ENCODE results near the gene MXRA7.
"Not testable (repeated sequence)": the region's sequence is repeated elsewhere in the genome, so short reads cannot be mapped to it uniquely, and the experiment has no call there.

The MXRA7 gene

DNA sequence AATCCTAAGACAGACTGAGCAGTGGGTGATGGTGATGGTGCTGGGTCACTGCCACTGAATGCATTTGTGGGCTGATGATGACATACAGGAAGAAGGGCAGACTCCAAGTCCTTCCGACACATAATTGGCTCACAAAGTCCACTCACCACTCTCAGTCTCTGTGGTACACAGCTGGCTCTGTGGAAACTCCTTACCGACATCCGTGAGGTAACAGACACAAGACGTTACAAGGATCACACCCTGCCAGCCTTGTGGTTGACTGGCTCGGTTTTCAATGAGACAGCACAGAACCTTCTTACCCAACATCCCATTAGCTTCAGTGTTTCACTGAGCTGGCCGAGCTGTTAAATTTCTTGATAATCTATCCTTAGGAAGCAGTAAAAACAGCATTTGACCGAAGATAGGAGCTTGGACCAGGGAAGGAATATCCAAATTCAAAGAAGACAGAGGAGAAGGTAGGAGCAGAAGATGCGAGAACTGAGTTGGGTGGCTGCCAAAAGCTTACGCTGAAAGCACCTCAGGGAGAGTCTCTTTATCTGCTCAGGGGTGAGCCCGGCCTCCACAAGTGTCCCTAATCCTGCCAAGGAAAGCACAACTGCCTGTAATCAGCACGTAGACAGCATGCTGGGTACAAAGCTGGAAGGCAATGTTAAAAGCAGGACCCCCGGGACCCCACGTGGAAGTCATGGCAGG is 5.5 kb upstream of the MXRA7 start:
- no peak for DNase-seq (ENCODE audit: low spot score)

GRCh38 chr17:76715496-76715830 is 4.7 kb upstream of the MXRA7 start:
- DNase-seq (ENCODE audit: low spot score), result no peak

DNA sequence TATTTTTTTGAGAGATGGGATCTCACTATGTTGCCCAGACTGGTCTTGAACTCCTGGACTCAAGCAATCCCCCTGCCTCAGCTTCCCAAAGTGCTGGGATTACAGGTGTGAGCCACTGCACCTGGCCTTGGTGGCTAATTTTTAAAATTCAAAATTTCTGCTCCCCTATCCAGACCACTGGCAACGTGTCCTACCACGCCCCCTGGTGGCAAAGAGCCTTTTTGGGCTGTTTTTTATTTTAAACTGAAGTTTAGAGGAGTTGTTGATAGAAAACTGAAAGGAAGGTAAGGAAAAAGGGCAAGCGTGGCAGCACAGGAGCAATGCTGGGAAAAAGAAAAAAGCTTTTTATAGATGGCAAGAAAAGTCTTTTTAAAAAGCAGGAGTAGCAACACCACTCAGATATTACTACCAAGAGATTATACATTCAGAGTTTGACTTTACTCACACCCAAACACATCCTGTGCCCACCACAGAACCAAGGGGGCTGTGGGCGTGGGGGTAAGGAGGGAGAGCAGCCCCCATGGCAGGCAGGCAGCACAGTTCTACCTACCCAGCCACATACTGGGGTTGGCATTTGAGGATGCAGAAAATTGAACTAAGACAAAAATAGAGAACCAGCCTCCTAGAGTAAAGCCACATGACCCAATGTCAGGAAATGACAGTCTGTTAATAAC is 4.2 kb upstream of the MXRA7 start:
- DNase-seq (ENCODE audit: low spot score), result peak; percentile 77

DNA sequence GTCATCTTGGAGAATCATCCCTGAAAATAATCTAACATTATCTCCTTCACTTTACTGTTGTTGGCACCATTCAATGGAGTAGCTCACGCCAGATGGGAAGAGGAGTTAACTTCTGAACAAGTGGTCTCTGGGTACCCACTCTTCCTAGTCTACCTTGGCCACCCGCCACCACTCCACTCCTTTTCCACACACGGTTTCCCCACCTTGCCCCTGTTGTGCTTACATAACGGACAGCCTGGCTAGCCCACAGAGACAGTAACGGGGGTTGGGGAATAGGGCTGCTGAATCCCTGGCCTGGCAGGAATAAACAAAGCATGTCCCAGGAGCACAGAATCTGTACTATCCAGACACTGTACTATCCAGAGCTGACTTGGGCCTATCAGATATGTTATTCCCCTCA is 3.6 kb upstream of the MXRA7 start:
- no peak for DNase-seq (ENCODE audit: low spot score)

DNA sequence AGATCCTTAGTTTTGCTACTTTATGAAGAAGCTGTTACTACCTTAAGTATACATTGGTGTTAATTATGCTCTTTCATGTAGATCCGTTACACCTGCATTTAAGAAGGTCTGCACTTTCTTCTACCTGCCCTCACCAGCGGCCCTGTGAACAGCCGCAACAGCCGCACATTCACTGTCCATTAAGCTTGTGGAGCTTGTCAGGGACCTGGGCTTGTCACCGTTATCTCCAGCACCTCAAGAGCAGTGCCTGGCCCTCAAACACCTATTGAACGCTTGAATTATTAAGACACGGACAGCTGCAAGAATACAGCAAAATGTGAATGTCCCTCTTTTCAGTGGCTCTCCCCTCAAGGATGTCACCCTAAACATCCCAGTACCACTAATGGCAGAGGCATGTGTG is 3.0 kb upstream of the MXRA7 start:
- no peak for DNase-seq (ENCODE audit: low spot score)

GRCh38 chr17:76712321-76712720 is 1.6 kb upstream of the MXRA7 start:
- not testable (repeated sequence) for DNase-seq (ENCODE audit: low spot score)

DNA sequence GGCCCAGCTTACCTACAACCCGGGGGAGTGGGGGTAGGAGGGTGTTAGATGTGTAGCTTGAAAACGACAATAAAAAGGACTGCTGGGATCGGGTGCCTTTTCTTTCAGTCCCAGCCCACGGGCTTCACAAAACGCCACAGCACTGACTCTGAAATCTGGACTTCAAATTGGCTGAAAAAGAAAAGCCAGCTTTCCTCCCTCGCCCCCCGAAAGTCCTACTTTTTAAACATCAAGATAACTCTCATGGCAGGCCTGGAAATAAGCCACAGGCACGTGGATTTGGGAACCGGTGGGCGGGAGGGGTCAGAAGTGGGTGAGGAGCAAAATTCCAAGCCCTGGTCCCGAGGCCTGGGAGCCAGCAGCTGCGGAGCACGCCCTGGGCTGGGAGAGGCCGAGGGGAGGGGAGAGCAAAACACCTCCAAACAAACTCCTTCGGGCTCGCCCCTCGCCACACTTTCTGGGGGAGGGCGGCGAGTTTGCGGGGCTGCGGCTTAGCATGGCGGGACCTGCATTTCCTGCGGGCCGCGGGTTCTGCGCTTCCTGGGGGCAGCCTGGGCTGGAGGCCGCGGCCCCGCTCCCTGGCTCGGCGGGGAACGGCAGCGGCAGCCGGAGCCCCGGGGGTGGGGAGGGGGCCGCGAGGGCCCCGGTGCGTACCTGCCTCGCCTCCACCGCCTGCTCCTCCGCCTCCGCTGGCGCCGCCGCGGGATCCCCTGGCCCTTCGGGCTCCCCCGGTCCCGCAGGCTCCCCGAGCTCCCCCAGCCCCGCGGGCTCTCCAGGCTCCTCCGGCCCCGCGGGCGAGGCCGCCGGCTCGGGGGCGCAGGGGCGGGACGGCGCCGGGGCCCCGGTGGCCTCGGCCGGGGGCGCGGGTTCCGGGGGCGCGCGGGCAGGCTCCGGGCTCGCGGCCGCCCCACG is 558 bp downstream of the MXRA7 start:
- DNase-seq (ENCODE audit: low spot score), result peak; percentile 67

- DNase-seq (ENCODE audit: low spot score), result peak; percentile 82
Measured at GRCh38 chr17:76709077-76709950, 1.5 kb downstream of the MXRA7 start.

- peak; percentile 92 for DNase-seq (ENCODE audit: low spot score)
Measured at GRCh38 chr17:76707985-76708807, 2.6 kb downstream of the MXRA7 start.

DNA sequence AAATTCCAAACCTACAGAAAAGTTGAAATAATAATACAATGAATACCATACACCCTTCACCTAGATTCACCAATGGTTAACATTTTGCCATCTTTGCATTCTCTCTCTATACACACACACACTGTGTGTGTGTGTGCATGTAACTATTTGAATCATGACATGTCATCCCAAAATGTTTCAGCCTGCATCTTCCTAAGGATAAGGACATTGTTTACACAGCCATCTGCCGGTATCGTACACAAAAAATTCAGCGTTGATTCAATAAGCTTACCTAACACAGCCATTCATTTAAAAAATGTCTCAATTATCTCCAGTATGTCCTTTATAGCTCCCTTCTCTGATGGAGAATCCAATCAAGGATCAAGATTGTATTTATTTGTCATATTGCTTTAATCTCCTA is 3.9 kb downstream of the MXRA7 start:
- no peak for DNase-seq (ENCODE audit: low spot score)

- no peak for DNase-seq (ENCODE audit: low spot score)
Measured at GRCh38 chr17:76704805-76705204, 6.0 kb downstream of the MXRA7 start.

GRCh38 chr17:76702941-76703637 is 7.7 kb downstream of the MXRA7 start:
- no peak for DNase-seq (ENCODE audit: low spot score)

DNA sequence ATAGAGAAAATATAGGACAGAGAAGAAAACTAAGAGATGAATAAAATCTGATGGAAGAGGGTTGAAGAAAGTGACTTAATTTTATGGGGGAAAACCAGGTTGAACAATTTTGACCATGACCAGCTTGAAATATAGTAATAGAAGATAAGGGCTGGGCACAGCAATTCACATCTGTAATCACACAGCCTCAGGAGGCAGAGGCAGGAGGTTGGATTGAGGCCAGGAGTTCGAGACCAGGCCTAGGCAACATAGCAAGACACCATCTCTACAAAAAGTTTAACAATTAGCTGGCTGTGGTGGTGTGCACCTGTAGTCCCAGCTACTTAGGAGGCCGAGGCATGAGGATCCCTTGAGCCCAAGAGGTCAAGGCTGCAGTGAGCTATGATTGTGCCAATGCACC is 8.7 kb downstream of the MXRA7 start:
- no peak for DNase-seq (ENCODE audit: low spot score)

- no peak for DNase-seq (ENCODE audit: low spot score)
Measured at GRCh38 chr17:76701471-76701967, 9.2 kb downstream of the MXRA7 start.

GRCh38 chr17:76700617-76701470 is 9.9 kb downstream of the MXRA7 start:
- DNase-seq (ENCODE audit: low spot score), result no peak

DNA sequence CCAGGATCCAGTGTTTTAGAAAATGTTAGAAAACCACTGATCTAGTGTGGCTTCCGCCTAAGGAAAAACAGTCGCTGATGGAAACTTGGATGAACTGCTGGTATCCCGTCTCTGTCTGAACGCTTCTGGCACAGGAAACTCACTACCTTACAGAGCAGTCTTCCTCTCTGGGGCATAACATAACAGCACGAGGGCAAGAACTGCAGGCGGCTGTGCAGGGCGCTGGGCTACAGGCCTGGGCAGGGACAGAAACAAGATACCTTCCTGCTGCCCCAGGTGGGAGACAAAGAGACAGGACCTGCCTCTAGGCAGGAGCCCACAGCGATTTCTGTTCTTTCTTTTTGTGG is 10.5 kb downstream of the MXRA7 start:
- DNase-seq (ENCODE audit: low spot score), result no peak

GRCh38 chr17:76698466-76698977 is 12.2 kb downstream of the MXRA7 start:
- not testable (repeated sequence) for DNase-seq (ENCODE audit: low spot score)

DNA sequence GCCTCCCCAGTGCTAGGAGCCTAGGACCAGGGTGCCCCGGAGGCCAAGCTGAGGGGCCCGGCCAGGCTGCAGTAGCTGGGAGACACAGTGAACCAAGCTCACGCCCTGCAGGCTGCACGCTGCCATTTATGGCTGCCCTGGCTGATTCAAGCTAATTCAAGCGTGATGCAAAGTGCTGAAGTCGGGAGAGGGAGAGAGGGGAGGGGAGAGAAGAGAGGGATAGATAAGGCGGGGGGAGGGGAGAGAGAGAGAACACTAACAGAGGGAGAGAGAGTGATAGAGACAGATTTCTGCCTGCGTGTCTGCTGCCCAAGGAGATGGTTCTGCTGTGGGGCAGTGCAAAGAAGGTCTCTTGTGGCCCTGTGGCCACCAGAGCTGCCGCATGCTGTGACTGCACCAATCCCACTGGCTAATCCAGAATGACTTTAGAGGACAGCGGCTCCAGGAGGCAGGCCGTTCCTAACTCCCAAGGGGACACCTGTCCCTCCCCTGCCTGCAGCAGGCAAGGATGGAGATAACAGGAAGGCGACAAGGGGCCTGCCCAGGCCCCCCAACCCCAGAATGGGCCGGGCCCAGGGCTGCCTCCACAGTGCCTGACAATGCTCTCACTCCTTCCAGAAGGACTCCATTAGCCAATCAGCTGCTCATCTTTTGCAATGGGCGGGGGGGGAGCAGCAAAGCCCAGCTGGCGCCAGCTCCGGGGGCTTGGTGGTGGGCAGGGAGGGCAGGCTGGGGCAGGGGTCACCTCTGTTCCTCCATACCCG is 12.9 kb downstream of the MXRA7 start:
- peak; percentile 77 for DNase-seq (ENCODE audit: low spot score)
